Endometrium (tissue), 2 donors: ENCODE data around the gene TAGLN.

Experiments used
- FAIRE-seq: peaks from 2 replicates; lab custom pipeline; 2012; peaks lifted over from hg19 to GRCh38; lab: Jason Lieb, UNC
- donor health status: control.
- donor health status: control.

The TAGLN gene

GRCh38 chr11:117230999-117231841, 32.0 kb downstream of the TAGLN start:
- FAIRE-seq: no peak

- FAIRE-seq: no peak
Measured at GRCh38 chr11:117231842-117232091, 32.6 kb downstream of the TAGLN start, which contains the start of gene PCSK7. Gene PCSK7, minus strand, starts transcription at chr11:117232073. Its CDS starts 2,229 bp downstream, at chr11:117229844.

GRCh38 chr11:117232092-117232878, 33.1 kb downstream of the TAGLN start, which contains the start of gene RNF214:
Gene RNF214, plus strand, starts transcription at chr11:117232671. Its CDS starts 1,602 bp downstream, at chr11:117234273.
- no peak for FAIRE-seq

GRCh38 chr11:117232911-117233409, 33.8 kb downstream of the TAGLN start:
- no peak for FAIRE-seq

- FAIRE-seq: no peak
Measured at GRCh38 chr11:117238221-117238620, 39.1 kb downstream of the TAGLN start.

GRCh38 chr11:117239295-117239694, 40.1 kb downstream of the TAGLN start:
- FAIRE-seq: no peak

GRCh38 chr11:117248341-117248740, 49.2 kb downstream of the TAGLN start:
- FAIRE-seq: no peak

- no peak for FAIRE-seq
Measured at GRCh38 chr11:117249571-117249970, 50.4 kb downstream of the TAGLN start.

GRCh38 chr11:117251506-117251905, 52.3 kb downstream of the TAGLN start:
- no peak for FAIRE-seq

GRCh38 chr11:117255966-117256365, 56.8 kb downstream of the TAGLN start:
- no peak for FAIRE-seq

- no peak for FAIRE-seq
Measured at GRCh38 chr11:117256573-117256972, 57.4 kb downstream of the TAGLN start.
